Motor neuron (in vitro differentiated cells): ENCODE results near the gene PTPRM. TPM values are rescaled to one million over a fixed set of nuclear protein-coding genes. Genes with fewer than 3 reads are reported as not detected.
A peak's percentile ranks its signal among the peaks of the same experiment; 100 is the strongest.

Source experiments
- ATAC-seq, 8 experiments: fragments of 200-7000 bp; cut with Tn5 transposase; replicated peaks in 6 of 8; 2 replicates each; pipeline ENCODE4 v1.8.0; 2021; ENCODE audit warnings: mild to moderate bottlenecking in 8 of 8, moderate library complexity in 8 of 8
- H3K27ac ChIP-seq, 2 donors: fragments of 250-450 bp; sonication (Bioruptor Pico); 2 replicates each; pipeline ENCODE4 v1.9.0; 2021; ENCODE audit warnings: antibody characterized with exemption in 2 of 2, mild to moderate bottlenecking in 2 of 2, moderate library complexity in 1 of 2
- H3K4me1 ChIP-seq, 2 donors: fragments of 250-450 bp; sonication (Bioruptor Pico); replicated peaks in 1 of 2; 2 replicates each; pipeline ENCODE4 v1.6.1; 2021; ENCODE audit warnings: antibody characterized with exemption in 2 of 2, mild to moderate bottlenecking in 2 of 2, moderate library complexity in 1 of 2
- H3K4me3 ChIP-seq, 5 donors: fragments of 250-450 bp; sonication (Bioruptor Pico); 2 replicates each; pipeline ENCODE4 v1.9.0; 2021; ENCODE audit warnings: antibody characterized with exemption in 5 of 5, mild to moderate bottlenecking in 5 of 5, moderate library complexity in 4 of 5
- WGBS, 10 experiments: fragments of 450-650 bp; shearing (Covaris generic); methylation state at CpG; one replicate each; pipeline ENCODE4 v1.0.0; 2022; 5-methylcytosine and 5-hydroxymethylcytosine counted together
- in situ Hi-C, 9 experiments: fragments of 400-800 bp; cut with MboI; loops; one replicate each; pipeline ENCODE4 v1.15.0; 2021; ENCODE audit warnings: low sequenced_read_pairs in 9 of 9, low pct_unique_long_range_greater_than_20kb in 2 of 9; ENCODE audit not compliant: unreplicated experiment in 9 of 9
- total RNA-seq, 8 experiments: library from RNA; unstranded; fragments of 300-600 nt; gene quantifications; 2 replicates each; pipeline versions ENCODE4 v1.2.3 to v1.2.4, GENCODE V29; 2022

PTPRM gene
- total RNA-seq, 8 experiments from 2014 or later: 12.9 to 106 (median 66.9) TPM

DNA sequence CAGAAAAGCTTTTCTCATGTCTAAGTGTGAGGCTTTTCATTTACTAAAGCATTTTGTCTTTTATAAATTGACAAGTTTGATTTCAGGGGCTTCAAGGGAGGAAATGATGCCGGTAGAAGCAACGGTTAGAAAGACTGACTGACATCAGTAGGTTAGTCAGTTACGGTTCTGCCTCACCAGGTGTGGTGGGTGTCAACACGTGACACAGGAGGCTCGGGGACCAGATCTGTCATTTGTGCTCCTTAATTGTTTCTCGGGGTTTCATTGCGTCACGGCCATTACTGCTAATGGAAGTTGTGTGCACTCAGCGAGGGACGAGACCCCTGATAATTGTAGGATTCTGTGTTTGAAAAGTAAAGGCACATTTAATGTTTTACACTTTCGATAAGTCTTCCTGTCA, 18.9 kb upstream of the PTPRM start:
- no peak overlapping the region for H3K4me3 ChIP-seq
- in situ Hi-C loops: no loop called here

DNA sequence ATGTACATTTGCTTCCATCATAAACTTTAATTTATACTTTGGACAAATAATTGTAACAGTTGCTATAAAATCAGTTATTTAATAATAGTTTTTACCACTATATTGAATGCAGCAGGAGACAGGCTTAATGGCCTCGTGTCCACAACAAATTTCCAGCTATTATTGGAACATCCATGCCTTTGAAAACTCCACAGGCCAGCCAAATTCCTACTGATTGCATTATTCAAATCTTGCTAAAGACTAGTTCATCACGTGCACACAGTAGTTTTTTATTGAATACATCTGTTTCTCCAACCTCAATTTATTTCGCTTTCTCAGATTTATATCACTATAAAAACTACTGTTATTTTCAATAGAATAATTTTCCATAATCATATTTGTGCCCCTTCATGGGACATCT, 18.4 kb upstream of the PTPRM start:
- in situ Hi-C loops: no loop called here
- peak in 1 of 8 experiments; percentile 36 for ATAC-seq
- 0 to 92% (median 69%) methylated on average over 2 to 3 of the region's 3 CpGs; no CpG with 5 or more reads in 1 of the 10 experiments for WGBS, 10 experiments

More for the DNA sequence above, 18.9 kb upstream of the PTPRM start:
- no peak overlapping the region for H3K27ac ChIP-seq
- H3K4me1 ChIP-seq: peaks cover 0 to 2% of the 10 kb centered on the region in 2 donors
- 40 to 100% (median 89%) methylated on average over 1 to 11 of the region's 11 CpGs; no CpG with 5 or more reads in 2 of the 10 experiments for WGBS, 10 experiments
- no peak for ATAC-seq

DNA sequence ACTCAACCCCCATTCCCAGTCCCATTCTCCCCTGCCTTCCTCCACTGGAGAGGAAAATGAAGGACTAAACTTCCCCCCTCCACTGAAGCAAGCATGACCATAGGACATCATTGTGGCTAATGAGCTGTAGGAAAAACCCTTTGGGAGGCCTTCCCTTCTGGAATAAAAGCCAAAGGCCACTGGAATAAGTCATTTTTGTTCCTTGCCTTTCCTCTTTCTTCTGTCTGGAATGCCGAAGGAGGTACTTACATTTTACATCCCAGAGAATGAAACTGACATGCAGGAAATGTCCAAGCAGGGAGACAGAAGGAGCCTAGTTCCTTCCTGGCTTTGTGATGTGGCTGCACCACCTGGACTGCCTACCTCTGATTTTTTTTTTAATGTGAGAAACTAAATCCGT, 9.1 kb upstream of the PTPRM start:
- no peak for ATAC-seq
- Histone ChIP-seq H3K4me3 (no peak overlapping the region), H3K4me1 (peaks cover 0 to 6% of the 10 kb centered on the region in 2 donors), H3K27ac (no peak overlapping the region)
- 33 to 100% (median 69%) methylated on average over 1 to 2 of the region's 2 CpGs for WGBS, 10 experiments
- in situ Hi-C loops: loop anchor here in 2 of 9 experiments (25.0 kb wide), 3 partner anchors 271 to 929 kb away; no protein-coding TSS in a partner anchor

More for the DNA sequence above, 18.4 kb upstream of the PTPRM start:
- no peak overlapping the region for H3K27ac ChIP-seq
- peaks cover 0 to 2% of the 10 kb centered on the region in 2 donors for H3K4me1 ChIP-seq
- no peak overlapping the region for H3K4me3 ChIP-seq

DNA sequence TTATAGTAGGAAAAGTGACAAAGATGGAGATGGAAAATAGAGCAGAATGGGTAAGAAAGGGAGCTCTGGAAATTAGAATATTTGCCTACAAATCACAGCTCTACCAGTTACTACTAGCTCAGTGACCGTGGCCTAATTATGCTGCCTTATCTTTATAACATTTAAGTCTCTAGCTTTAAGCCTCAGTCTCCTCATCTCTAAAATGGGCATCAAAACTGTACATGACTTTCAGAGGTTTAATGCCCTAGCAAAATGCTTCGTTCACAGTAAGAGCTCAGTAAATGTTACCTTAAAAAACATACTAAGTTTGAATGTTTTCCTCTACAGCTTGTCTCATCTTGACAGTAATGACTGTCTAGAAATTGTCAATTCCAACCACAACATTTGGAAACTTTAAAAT, 8.3 kb upstream of the PTPRM start:
- in situ Hi-C loops: loop anchor here in 2 of 9 experiments (25.0 kb wide), 3 partner anchors 271 to 929 kb away; no protein-coding TSS in a partner anchor
- WGBS, 10 experiments: 0 to 100% (median 66%) methylated on average over 1 to 2 of the region's 2 CpGs
- Histone ChIP-seq H3K4me1 (peaks cover 0 to 6% of the 10 kb centered on the region in 2 donors), H3K27ac (no peak overlapping the region), H3K4me3 (no peak overlapping the region)
- no peak for ATAC-seq

DNA sequence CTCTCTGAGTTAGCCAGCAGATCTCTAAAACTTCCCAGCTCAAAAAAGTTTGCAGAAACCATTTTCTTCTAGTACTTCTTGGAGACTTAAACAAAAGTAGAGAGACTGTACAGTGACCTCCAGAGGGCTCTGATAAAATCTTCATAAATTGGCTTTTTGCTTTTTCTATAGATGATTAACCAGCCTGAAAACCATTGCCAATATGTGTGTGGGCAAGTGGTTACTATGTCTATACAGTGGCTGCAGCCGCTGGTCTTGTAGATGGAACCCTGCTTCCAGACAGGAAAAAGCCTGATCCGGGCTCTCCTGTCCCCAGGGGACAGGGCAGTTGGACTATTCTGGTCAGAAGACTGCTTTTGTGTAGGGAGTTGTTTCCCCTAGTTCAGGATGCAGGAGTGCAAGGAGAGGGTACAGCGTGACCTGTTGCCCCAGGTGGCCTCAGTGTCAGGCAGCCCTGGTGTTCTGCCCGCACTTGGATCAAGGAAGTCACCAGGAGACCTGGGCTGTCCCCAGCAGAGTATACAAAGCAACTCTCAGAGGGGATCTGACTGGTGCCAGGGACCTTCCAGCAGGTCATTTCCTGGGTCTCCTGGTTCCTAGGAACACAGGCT, 7.3 kb upstream of the PTPRM start:
- ATAC-seq: no peak
- H3K4me3 ChIP-seq: no peak overlapping the region
- in situ Hi-C loops: loop anchor here in 3 of 9 experiments (10.0 to 25.0 kb wide), 4 partner anchors 273 to 927 kb away; no protein-coding TSS in a partner anchor
- H3K27ac ChIP-seq: no peak overlapping the region
- H3K4me1 ChIP-seq: peaks cover 0 to 6% of the 10 kb centered on the region in 2 donors
- 50 to 100% (median 90%) methylated on average over 1 to 3 of the region's 4 CpGs; no CpG with 5 or more reads in 4 of the 10 experiments for WGBS, 10 experiments

DNA sequence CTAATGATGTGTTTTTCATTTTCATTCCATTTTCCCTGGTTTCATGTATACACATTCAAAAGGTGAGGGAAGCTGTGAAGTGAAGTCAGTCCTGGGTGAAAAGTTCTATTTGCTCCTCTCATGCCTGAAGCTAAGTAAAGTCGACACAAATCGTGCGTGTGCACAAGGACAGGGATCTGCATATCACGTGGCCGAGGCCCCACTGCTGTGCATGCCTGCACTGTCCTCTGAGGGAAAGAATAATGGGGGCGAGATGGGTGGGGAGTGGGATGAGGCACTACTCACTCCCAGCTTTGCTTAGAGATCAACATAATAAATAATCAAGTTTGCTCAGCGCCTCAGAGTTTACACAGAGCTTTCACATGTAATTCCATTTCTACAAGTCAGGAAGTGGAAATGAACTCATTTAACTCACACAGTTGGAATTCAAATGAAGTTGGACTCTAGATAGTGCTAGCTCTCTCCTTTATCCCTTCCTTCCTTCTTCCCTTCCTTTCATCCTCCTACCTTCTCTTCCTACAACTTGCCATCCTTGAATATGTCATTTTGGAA, 5.1 kb upstream of the PTPRM start:
- in situ Hi-C loops: loop anchor here in 3 of 9 experiments (10.0 to 25.0 kb wide), 4 partner anchors 275 to 925 kb away; no protein-coding TSS in a partner anchor
- ATAC-seq: peak in 6 of 8 experiments; percentile 21 to 78 (median 74)
- Histone ChIP-seq H3K27ac (no peak overlapping the region), H3K4me3 (no peak overlapping the region), H3K4me1 (peaks cover 4 to 6% of the 10 kb centered on the region in 2 donors)
- 4 to 88% (median 30%) methylated on average over 1 to 7 of the region's 7 CpGs for WGBS, 10 experiments

- Histone ChIP-seq H3K27ac (no peak overlapping the region), H3K4me3 (no peak overlapping the region), H3K4me1 (peaks cover 4 to 6% of the 10 kb centered on the region in 2 donors)
- WGBS, 10 experiments: 63 to 100% (median 92%) methylated on average over 1 to 6 of the region's 6 CpGs
- ATAC-seq: no peak
- in situ Hi-C loops: loop anchor here in 3 of 9 experiments (10.0 to 25.0 kb wide), 4 partner anchors 275 to 925 kb away; no protein-coding TSS in a partner anchor
Measured at GRCh38 chr18:7562491-7562890, 4.6 kb upstream of the PTPRM start.

- H3K27ac ChIP-seq: no peak overlapping the region
- peaks cover 6 to 7% of the 10 kb centered on the region in 2 donors for H3K4me1 ChIP-seq
- ATAC-seq: no peak
- peak overlapping the region in 1 of 5 donors; percentile 49 for H3K4me3 ChIP-seq
- in situ Hi-C loops: loop anchor here in 3 of 9 experiments (10.0 to 25.0 kb wide), 4 partner anchors 278 to 922 kb away; no protein-coding TSS in a partner anchor
Measured at GRCh38 chr18:7565677-7566076, 1.4 kb upstream of the PTPRM start.

DNA sequence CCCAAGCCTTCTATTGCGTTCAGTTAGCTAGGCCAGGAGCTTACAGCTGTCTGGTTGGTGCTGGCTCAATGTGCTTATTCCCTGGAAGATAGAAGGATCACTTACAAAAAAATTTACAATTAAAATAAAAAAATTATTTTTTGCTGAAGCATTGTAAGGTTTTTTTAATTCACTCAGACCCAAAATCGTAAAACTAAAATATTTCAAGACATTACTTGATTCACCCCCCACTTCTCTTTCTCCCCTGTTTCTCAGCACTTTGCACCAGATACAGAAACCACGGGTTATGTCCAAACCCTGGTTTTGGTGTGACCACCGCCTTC, 911 bp upstream of the PTPRM start:
- WGBS, 10 experiments: 0 to 67% (median 24%) methylated on average over 1 to 4 of the region's 4 CpGs
- Histone ChIP-seq H3K4me1 (peaks cover 6 to 7% of the 10 kb centered on the region in 2 donors), H3K27ac (no peak overlapping the region), H3K4me3 (peak overlapping the region; percentile 49 to 77 (median 71))
- ATAC-seq: no peak
- in situ Hi-C loops: loop anchor here in 3 of 9 experiments (10.0 to 25.0 kb wide), 4 partner anchors 279 to 921 kb away; no protein-coding TSS in a partner anchor

GRCh38 chr18:7567474-7568425, 634 bp downstream of the PTPRM start:
- ATAC-seq: peak; percentile 29 to 55 (median 36)
- 0 to 10% (median 0%) methylated on average over 2 to 33 of the region's 109 CpGs; no CpG with 5 or more reads in 7 of the 10 experiments for WGBS, 10 experiments
- in situ Hi-C loops: loop anchor here in 3 of 9 experiments (10.0 to 25.0 kb wide), 4 partner anchors 280 to 920 kb away; no protein-coding TSS in a partner anchor
- Histone ChIP-seq H3K4me3 (peak overlapping the region; percentile 49 to 77 (median 71)), H3K27ac (no peak overlapping the region), H3K4me1 (peaks cover 0 to 7% of the 10 kb centered on the region in 2 donors)

DNA sequence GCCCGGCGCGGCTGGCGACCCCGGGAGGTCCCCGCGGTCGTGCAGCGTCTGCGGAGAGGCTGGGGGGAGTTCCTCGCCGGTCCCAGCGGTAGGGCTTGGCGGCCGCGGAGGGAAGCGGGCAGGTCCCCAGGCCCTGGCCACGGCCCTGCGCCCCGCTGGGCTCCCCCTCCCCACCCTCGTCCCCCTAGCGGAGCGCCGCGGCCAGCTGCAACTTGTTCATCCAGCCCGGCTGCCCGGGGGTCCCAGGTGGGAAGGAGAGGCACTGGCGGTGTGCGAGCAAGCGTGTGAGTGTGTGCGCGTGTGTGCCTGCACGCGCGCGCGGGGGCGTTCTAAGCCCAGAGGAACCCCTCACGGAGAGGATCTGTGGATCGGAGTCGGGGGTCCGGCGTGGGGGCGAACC, 1.3 kb downstream of the PTPRM start:
- H3K4me1 ChIP-seq: peaks cover 0 to 7% of the 10 kb centered on the region in 2 donors
- ATAC-seq: peak; percentile 0 to 42 (median 28)
- H3K27ac ChIP-seq: no peak overlapping the region
- peak overlapping the region; percentile 49 to 77 (median 71) for H3K4me3 ChIP-seq
- in situ Hi-C loops: loop anchor here in 3 of 9 experiments (10.0 to 25.0 kb wide), 4 partner anchors 281 to 919 kb away; no protein-coding TSS in a partner anchor
- 0 to 5% methylated on average over 1 to 4 of the region's 44 CpGs; no CpG with 5 or more reads in 8 of the 10 experiments for WGBS, 10 experiments

DNA sequence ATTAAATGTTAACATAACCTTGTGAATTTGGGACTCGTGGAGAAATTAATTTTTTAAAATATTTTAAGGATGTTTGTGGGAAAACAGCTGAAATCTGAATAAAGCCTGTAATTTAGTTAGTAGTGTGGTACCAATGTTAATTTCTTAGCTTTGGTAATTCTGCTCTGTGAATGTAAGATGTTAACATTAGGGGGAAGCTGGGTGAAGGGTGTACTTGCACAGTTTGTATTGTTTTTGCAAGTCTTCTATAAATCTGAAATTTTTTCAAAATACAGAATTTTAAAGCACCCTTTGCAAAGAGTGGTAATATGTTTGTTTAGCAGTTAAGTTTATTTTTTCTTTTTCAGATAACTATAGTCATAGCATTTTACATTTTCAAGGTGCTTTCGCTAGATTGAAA, 4.5 kb downstream of the PTPRM start:
- Histone ChIP-seq H3K4me1 (peaks cover 0 to 16% of the 10 kb centered on the region in 2 donors), H3K27ac (no peak overlapping the region), H3K4me3 (no peak overlapping the region)
- ATAC-seq: no peak
- 20 to 100% (median 85%) methylated on average over 1 to 2 of the region's 2 CpGs for WGBS, 10 experiments
- in situ Hi-C loops: loop anchor here in 2 of 9 experiments (25.0 kb wide), 3 partner anchors 284 to 916 kb away; no protein-coding TSS in a partner anchor
